Measurements from ENCODE around the gene CHID1. TPM values are rescaled to one million over a fixed set of nuclear protein-coding genes. Genes with fewer than 3 reads are reported as not detected.
A peak's percentile ranks its signal among the peaks of the same experiment; 100 is the strongest.

CHID1 gene
- total and polyA plus RNA-seq, 2 of the 8 experiments (the other 6 are each of a cell fraction or from before 2014, with no cell fraction given) = 81.2 to 88.5 TPM

GRCh38 chr11:838441-839279, 72.0 kb downstream of the CHID1 start:
- Histone ChIP-seq H2BK15ac (ENCODE audit: low read length) (no peak overlapping the region), H3K14ac (ENCODE audit: insufficient read length) (no peak overlapping the region), H3K27me3 (replicated peaks in 1 of 4; ENCODE audit: control insufficient read depth in 3 of 4, extremely low read depth in 1 of 4, insufficient read depth in 3 of 4, low read length in 3 of 4) (no peaks in the 10 kb centered on the region; a peak in 1 of 7 replicates), H3K79me2 (ENCODE audit: control insufficient read depth in 1 of 2, insufficient read depth in 2 of 2, low read length in 2 of 2) (peaks cover 0 to 18% of the 10 kb centered on the region in 2 experiments; a peak in 2 of 4 replicates), H4K5ac (ENCODE audit: insufficient read length, low read depth, low read length) (no peak overlapping the region), H3K23me2 (ENCODE audit: low read depth, low read length) (peaks cover 15% of the 10 kb centered on the region; the same call in 1 of the 2 replicates), H3K4me1 (replicated peaks in 1 of 4; ENCODE audit: control insufficient read depth in 3 of 4, insufficient read depth in 4 of 4, low read length in 3 of 4) (peaks cover 0 to 21% (median 15%) of the 10 kb centered on the region in 4 experiments; a peak in 6 of 7 replicates), H2AFZ (ENCODE audit: low read length) (no peak overlapping the region), H3K23ac (ENCODE audit: insufficient read length) (no peak overlapping the region), H3K9ac (replicated peaks in 1 of 4; ENCODE audit: extremely low read depth in 1 of 4, low read depth in 3 of 4, low read length in 3 of 4) (no peak overlapping the region; a peak in 1 of 7 replicates), H2AK5ac (ENCODE audit: low read depth, low read length) (no peak overlapping the region; the same call in 1 of the 2 replicates), H4K91ac (replicated peaks; ENCODE audit: insufficient read length, low read length) (no peak overlapping the region), H2BK5ac (ENCODE audit: low read depth, low read length) (no peak overlapping the region), H3K18ac (ENCODE audit: extremely low read depth, low read length) (no peak overlapping the region), H2BK120ac (replicated peaks; ENCODE audit: low read depth, low read length) (no peak overlapping the region), H3K79me1 (ENCODE audit: low read depth, low read length) (peaks cover 9% of the 10 kb centered on the region; the same call in 1 of the 2 replicates), H3K36me3 (ENCODE audit: control insufficient read depth in 2 of 4, insufficient read depth in 4 of 4, low read length in 3 of 4) (peaks cover 10 to 30% (median 24%) of the 10 kb centered on the region in 4 experiments; a peak in 7 of 8 replicates), H3K4ac (replicated peaks; ENCODE audit: insufficient read length, low read depth, low read length) (no peak overlapping the region), H3K56ac (replicated peaks; ENCODE audit: insufficient read length, low read depth, low read length) (no peak overlapping the region), H3K4me2 (ENCODE audit: insufficient read depth in 1 of 2, low read depth in 2 of 2, low read length in 2 of 2) (no peak overlapping the region), H2BK12ac (ENCODE audit: low read depth, low read length) (no peak overlapping the region), H2BK20ac (ENCODE audit: low read length) (no peak overlapping the region), H4K8ac (ENCODE audit: extremely low read depth, insufficient read depth, low read length) (no peak overlapping the region), H4K20me1 (replicated peaks in 1 of 2; ENCODE audit: control insufficient read depth in 1 of 2, insufficient read depth in 2 of 2, low read length in 2 of 2) (peaks cover 3 to 40% of the 10 kb centered on the region in 2 experiments), H3K4me3 (ENCODE audit: extremely low read depth in 1 of 4, insufficient read depth in 2 of 4, low read depth in 3 of 4, low read length in 4 of 4) (no peak overlapping the region), H3K9me3 (ENCODE audit: insufficient read depth in 2 of 2, low read depth in 1 of 2, low read length in 1 of 2) (no peaks in the 10 kb centered on the region), H3K27ac (ENCODE audit: low read depth, low read length) (no peak overlapping the region)
- POLR2A ChIA-PET (ENCODE audit: partially characterized antibody) = interaction anchor here (1.0 to 40.4 kb wide), 4 partner anchors 9 to 28 kb away, joined by 3 to 1917 read pairs (median 119); partner anchors contain the start of genes CD151, CEND1, CRACR2B and PIDD1
- FAIRE-seq (no peak), DNase-seq (ENCODE audit: low read depth in 1 of 2, low spot score in 2 of 2) (no peak)
- CTCF ChIA-PET (ENCODE audit: partially characterized antibody) = interaction anchor here (0.6 to 5.2 kb wide), 12 partner anchors 10 to 705 kb away, joined by 3 to 26 read pairs (median 5); partner anchors contain the start of genes CRACR2B and PNPLA2
- WGBS, 2 experiments (ENCODE audit: extremely low coverage in 1 of 2, insufficient coverage in 1 of 2, insufficient read length in 1 of 2, insufficient replicate concordance in 2 of 2, low coverage in 1 of 2, low lambda C conversion rate in 2 of 2, missing lambda C conversion rate in 1 of 2) = 78% methylated on average over 9 of the region's 17 CpGs; no CpG with 5 or more reads in 1 of the 2 experiments
- TF ChIP-seq SP2 (IDR thresholded peaks at IDR 0.05; ENCODE audit: low read length) (no peak), SP1 (IDR thresholded peaks at IDR 0.05; ENCODE audit: low read depth, low read length) (no peak), CTCF (IDR thresholded peaks at IDR 0.05; ENCODE audit: control extremely low read depth in 1 of 3, insufficient read depth in 1 of 3, low read depth in 1 of 3, low read length in 3 of 3) (peak in 1 of 3 experiments; percentile 44; a peak in 2 of 4 replicates), RAD21 (IDR thresholded peaks at IDR 0.05 in 1 of 2, conservative IDR thresholded peaks at IDR 0.05 in 1 of 2; ENCODE audit: low read depth in 2 of 2, low read length in 2 of 2) (peak in 1 of 2 experiments; percentile 25; a peak in 1 of 4 replicates), MAFK (IDR thresholded peaks at IDR 0.05; ENCODE audit: low read depth, low read length) (no peak)
- TF ChIP-seq, protein P1, sequence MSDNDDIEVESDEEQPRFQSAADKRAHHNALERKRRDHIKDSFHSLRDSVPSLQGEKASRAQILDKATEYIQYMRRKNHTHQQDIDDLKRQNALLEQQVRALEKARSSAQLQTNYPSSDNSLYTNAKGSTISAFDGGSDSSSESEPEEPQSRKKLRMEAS (IDR thresholded peaks at IDR 0.05) = peak; percentile 67
- TF ChIP-seq, protein P2, sequence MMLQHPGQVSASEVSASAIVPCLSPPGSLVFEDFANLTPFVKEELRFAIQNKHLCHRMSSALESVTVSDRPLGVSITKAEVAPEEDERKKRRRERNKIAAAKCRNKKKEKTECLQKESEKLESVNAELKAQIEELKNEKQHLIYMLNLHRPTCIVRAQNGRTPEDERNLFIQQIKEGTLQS (IDR thresholded peaks at IDR 0.05; ENCODE audit: insufficient read depth, low read depth, low read length) = no peak
